Natural killer cell treated with Interleukin-12 subunit alpha and Interleukin-12 subunit beta and Interleukin-15 and Interleukin-18, amount 100 ng/mL, for 72 hours (primary cell): ENCODE data around the gene CAMK1D. TPM values are rescaled to one million over a fixed set of nuclear protein-coding genes. Genes with fewer than 3 reads are reported as not detected.

Source experiments
- ATAC-seq, 2 donors: fragments of 150-1000 bp; cut with Tn5 transposase in 1 of 2; sonication (Bioruptor Pico), chemical (Tn5 transposase) in 1 of 2; 2 replicates each; pipeline ENCODE4 v1.10.0; 2021
- DNase-seq: peaks from one replicate; pipeline ENCODE4 v3.0.0; 2022; ENCODE audit warnings: low spot score
- H3K27ac Mint-ChIP-seq, 2 donors: 1 replicate in 1 of 2; 2 replicates in 1 of 2; pipeline ENCODE4 v1.8.0; 2022; ENCODE audit warnings: mixed read lengths in 2 of 2, mild to moderate bottlenecking in 1 of 2, moderate library complexity in 1 of 2
- H3K27me3 Mint-ChIP-seq, 2 donors: 1 replicate in 1 of 2; 2 replicates in 1 of 2; pipeline ENCODE4 v1.8.0; 2022; ENCODE audit warnings: mixed read lengths in 2 of 2
- H3K36me3 Mint-ChIP-seq: one replicate; pipeline ENCODE4 v1.8.0; 2022; ENCODE audit warnings: mixed read lengths
- H3K4me1 Mint-ChIP-seq, 2 donors: 1 replicate in 1 of 2; 2 replicates in 1 of 2; pipeline ENCODE4 v1.8.0; 2022; ENCODE audit warnings: low read depth in 2 of 2, mixed read lengths in 2 of 2, mild to moderate bottlenecking in 1 of 2
- H3K4me3 Mint-ChIP-seq: one replicate; pipeline ENCODE4 v1.8.0; 2022; ENCODE audit warnings: mixed read lengths
- H3K9me3 Mint-ChIP-seq: 2 replicates; pipeline ENCODE4 v1.8.0; 2022; ENCODE audit warnings: mixed read lengths
- total RNA-seq, 2 donors: library from RNA; stranded (reverse); gene quantifications; one replicate each; pipeline ENCODE4 v1.2.3, GENCODE V29; 2022

CAMK1D gene
- total RNA-seq, 2 donors from 2014 or later = 16.3 to 36.9 TPM

DNA sequence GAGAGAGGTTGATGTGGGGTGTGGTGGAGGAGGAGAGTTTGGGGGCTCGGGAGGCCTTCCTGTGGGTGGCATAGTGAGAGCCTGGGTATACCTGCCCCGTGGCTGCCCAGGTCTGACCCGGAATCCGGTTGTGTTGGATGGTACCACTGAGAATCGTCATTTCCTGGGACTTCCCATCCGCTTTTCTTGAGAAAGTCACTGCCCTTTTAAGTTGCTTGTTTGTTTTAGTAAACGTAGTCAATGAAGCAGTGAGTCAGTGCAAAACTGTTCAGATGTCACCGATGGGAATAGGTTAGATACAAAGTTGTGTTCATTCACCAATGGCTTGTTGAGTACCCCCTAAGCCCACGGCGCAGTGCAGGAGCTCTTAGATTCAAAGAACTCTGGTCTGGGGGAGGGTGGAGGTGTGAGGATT lies 285.8 kb downstream of the CAMK1D start:
- ATAC-seq (peak in 1 of 2 donors; percentile 43), DNase-seq (no peak)
- Mint-ChIP-seq H3K27me3 (no peaks in the 10 kb centered on the region), H3K36me3 (no peaks in the 10 kb centered on the region), H3K4me3 (no peak overlapping the region), H3K9me3 (no peaks in the 10 kb centered on the region), H3K27ac (peak overlapping the region in 1 of 2 donors; percentile 55), H3K4me1 (peaks cover 15 to 32% of the 10 kb centered on the region in 2 donors)

DNA sequence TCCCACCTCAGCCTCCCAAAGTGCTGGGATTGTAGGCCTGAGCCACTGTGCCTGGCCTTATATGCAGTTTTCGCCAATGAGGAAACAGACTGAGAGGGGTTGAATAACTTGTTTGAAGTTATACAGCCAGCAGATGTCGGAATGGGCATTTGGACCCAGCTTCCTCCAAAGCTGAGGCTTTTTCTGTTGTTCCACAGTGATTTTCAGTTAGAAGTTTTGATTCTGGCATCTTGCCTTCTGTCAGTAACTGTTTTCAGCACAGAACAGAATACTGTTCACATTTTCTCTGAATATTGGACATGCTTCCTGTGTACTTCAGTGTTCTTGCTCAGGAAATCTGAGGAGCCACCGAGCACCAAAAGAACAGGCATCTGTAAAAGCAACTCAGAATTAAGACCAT lies 287.2 kb downstream of the CAMK1D start:
- no peaks in the 10 kb centered on the region for H3K36me3 Mint-ChIP-seq
- H3K27me3 Mint-ChIP-seq = no peaks in the 10 kb centered on the region
- no peak overlapping the region for H3K27ac Mint-ChIP-seq
- DNase-seq (no peak), ATAC-seq (no peak)
- H3K4me1 Mint-ChIP-seq = peaks cover 15 to 30% of the 10 kb centered on the region in 2 donors
- H3K4me3 Mint-ChIP-seq = no peak overlapping the region
- no peaks in the 10 kb centered on the region for H3K9me3 Mint-ChIP-seq

DNA sequence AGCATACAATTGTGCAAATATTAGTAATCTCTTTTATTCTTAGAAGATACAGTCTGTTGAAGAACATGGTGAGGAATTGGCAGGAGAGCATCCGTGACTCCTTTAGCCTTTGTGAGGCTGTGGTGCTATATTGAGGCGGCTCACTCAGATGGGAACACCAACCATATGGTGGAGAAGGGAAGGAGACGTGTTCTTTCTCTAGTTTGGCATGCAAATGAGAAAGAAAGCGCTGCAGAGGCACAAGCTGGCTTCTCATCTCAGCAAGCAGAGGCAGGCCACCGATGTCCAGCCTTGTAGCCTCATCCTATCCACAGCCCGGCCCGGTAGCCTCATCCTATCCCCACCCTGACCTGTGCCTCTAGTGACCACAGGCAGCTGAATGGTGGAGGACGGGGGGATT lies 288.3 kb downstream of the CAMK1D start:
- no peak overlapping the region for H3K4me3 Mint-ChIP-seq
- DNase-seq = no peak
- H3K27ac Mint-ChIP-seq = no peak overlapping the region
- peaks cover 15 to 27% of the 10 kb centered on the region in 2 donors for H3K4me1 Mint-ChIP-seq
- no peaks in the 10 kb centered on the region for H3K9me3 Mint-ChIP-seq
- no peak for ATAC-seq
- H3K36me3 Mint-ChIP-seq = no peaks in the 10 kb centered on the region
- H3K27me3 Mint-ChIP-seq = no peaks in the 10 kb centered on the region

DNA sequence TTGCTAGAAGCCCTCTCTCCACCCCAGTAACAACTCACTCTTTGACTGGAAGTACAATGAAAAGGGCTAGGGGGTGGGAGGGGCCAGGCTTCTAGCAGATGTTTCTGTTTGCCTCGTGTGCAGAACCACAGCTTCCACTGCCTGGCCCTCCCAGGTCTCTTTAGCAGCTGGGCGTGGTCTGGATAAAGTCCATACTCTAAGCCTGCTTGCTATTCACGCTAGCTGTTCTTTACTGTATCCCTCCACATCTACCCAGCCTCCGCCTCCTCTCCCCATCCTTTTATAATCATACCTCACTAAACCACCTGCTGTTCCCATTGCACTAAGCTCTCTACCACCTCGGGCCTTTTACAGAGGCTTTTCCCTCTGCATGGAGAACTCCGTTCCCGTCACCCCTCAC lies 288.8 kb downstream of the CAMK1D start:
- Mint-ChIP-seq H3K9me3 (no peaks in the 10 kb centered on the region), H3K27me3 (no peaks in the 10 kb centered on the region), H3K27ac (no peak overlapping the region), H3K4me3 (no peak overlapping the region), H3K4me1 (peaks cover 15 to 24% of the 10 kb centered on the region in 2 donors), H3K36me3 (no peaks in the 10 kb centered on the region)
- DNase-seq (no peak), ATAC-seq (no peak)

DNA sequence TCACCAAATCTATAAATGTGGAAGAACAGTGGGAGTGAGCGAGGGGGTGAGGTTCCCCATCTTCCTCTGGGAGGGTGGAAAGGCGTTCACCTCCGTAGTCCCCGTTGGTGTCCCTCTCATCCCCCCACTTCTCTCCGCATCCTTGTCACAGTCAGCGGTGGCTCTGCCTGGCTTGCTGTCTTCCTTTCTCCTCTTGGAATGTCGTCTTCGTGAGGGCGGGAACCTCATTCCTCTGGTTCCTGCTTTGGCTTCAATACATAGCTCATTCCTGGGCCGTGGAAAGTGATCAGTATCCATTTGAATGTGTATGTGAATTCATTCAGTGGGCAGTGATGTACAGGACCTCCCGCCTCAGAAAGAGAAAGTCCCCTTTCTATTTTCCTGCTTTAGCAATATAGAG lies 289.4 kb downstream of the CAMK1D start:
- H3K4me3 Mint-ChIP-seq = no peak overlapping the region
- ATAC-seq (no peak), DNase-seq (no peak)
- H3K4me1 Mint-ChIP-seq = peaks cover 15 to 23% of the 10 kb centered on the region in 2 donors
- H3K36me3 Mint-ChIP-seq = no peaks in the 10 kb centered on the region
- H3K27me3 Mint-ChIP-seq = no peaks in the 10 kb centered on the region
- H3K9me3 Mint-ChIP-seq = no peaks in the 10 kb centered on the region
- peak overlapping the region in 1 of 2 donors; percentile 27 for H3K27ac Mint-ChIP-seq

DNA sequence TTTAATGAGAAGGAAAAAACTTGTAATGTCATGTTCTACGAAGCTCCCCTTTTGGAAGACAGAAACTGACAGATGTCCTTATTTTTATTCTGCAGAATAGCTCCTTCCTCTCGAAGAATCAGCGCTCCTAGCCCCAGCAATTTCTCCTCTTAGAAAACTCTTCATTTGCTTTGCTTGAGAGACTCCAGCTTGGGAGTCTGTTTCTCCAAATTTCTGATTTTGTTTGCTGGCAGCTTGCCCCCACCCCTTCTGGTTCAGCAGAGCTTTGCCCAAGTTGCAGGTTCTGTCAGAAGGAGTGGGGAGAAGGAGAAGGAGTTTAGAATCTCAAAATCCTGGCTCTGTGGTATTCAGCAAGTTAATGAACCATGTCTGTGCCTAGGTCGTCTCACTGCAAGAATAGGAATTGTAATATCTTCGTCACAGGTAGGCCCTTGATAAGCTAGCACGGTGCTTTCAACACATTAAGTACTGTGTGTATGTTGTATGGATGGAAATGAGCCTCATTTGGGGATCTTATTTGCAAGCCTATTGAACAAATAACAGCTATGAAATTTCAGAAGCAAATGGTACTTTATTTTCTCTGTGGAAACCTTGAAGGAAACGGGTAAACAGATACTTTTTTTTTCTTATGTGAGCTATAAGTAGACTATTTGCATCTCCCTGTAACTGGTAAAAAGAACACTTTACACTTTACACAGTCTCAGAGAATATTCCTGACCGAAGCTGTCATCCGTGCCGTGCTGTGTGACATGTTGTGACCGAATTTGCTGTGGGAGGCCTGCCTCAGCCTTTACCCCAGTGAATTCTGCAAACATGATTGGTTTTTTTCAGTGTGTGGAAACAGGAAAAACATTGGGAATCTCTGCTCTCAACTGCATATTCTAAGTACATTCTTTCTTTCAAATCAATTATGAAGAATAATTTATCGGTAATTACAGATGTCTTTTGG lies 290.9 kb downstream of the CAMK1D start:
- Mint-ChIP-seq H3K27me3 (no peaks in the 10 kb centered on the region), H3K9me3 (no peaks in the 10 kb centered on the region), H3K4me3 (no peak overlapping the region), H3K27ac (peak overlapping the region in 1 of 2 donors; percentile 17), H3K36me3 (no peaks in the 10 kb centered on the region), H3K4me1 (peaks cover 23 to 25% of the 10 kb centered on the region in 2 donors)
- DNase-seq = no peak
- ATAC-seq = no peak

DNA sequence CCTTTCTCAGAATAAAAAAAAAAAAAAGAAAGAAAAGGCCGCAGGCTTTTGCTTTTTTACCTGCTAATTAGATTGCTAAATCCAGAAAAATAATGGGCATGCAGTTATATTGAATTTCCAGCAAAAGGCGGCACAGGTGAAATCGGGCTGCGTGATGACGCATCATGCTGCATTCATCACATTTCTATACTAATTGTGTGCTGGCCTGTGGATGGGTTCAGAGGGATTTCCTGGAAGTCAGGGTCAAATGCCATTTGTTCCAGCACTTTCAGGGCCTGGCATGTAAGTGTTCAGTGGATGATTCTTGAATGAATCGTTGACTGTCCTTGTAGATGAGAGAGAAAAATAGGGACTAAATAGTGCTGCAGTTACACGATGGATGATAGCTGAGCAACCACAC lies 292.7 kb downstream of the CAMK1D start:
- Mint-ChIP-seq H3K27me3 (no peaks in the 10 kb centered on the region), H3K36me3 (no peaks in the 10 kb centered on the region), H3K4me1 (peaks cover 23 to 24% of the 10 kb centered on the region in 2 donors), H3K27ac (peak overlapping the region in 1 of 2 donors; percentile 24), H3K4me3 (no peak overlapping the region), H3K9me3 (no peaks in the 10 kb centered on the region)
- DNase-seq = no peak
- ATAC-seq = no peak

DNA sequence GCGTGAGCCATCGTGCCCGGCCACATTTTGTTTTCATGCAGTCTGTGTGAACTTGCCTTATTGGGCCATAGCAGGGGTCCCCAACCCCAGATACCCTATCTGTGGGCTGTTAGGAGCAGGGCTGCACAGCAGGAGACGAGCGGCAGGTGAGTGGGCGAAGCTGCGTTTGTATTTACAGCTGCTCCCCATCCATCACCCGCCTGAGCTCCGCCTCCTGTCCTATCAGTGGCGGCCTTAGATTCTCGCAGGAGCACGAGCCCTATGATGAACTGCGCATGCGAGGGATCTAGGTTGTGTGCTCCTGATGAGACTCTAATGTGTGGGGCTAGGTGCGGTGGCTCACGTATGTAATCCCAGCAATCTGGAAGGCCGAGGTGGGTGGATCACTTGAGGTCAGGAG lies 293.9 kb downstream of the CAMK1D start:
- ATAC-seq (no peak), DNase-seq (no peak)
- Mint-ChIP-seq H3K27ac (no peak overlapping the region), H3K27me3 (no peaks in the 10 kb centered on the region), H3K36me3 (no peaks in the 10 kb centered on the region), H3K9me3 (no peaks in the 10 kb centered on the region), H3K4me3 (no peak overlapping the region), H3K4me1 (peaks cover 20 to 25% of the 10 kb centered on the region in 2 donors)

DNA sequence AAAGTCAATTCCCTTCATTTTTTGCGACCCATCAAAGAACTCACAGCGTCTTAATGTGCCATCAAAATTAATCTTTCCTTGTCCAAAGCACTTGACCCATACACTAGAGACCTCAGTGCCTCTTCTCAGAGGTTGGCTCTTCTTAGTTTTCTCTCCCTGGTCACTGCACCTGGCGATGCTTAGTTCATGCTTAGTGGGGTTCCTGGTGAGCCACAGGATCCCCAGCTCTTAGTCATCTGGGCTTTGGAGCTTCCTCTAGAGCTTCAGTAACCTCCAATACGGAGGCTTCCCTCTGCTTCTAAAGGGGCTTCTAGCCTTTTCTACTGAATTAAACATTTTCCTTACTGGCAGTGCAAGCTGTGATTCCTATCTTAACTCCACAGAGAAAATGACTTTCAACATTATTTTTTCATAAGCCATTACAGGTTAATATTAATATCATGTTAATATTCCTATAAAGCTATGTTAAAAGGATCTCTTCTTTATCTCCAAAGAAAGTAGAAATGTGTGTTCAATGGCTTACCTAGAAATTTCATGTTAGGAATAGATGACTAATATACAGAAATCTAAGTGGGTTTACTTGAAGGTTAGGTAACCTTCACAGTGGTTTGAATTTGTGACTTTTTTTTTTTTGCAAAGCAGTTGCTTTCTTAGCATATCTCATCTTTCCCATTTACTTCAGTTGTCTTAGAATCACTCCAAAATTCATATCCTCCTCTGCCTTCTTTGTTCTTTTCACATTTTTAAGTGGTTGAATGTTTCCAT lies 295.2 kb downstream of the CAMK1D start:
- peak overlapping the region; percentile 33 for H3K4me3 Mint-ChIP-seq
- H3K27ac Mint-ChIP-seq = peak overlapping the region in 1 of 2 donors; percentile 87
- H3K27me3 Mint-ChIP-seq = no peaks in the 10 kb centered on the region
- peaks cover 18 to 22% of the 10 kb centered on the region in 2 donors for H3K4me1 Mint-ChIP-seq
- DNase-seq (no peak), ATAC-seq (peak; percentile 44 to 57)
- no peaks in the 10 kb centered on the region for H3K36me3 Mint-ChIP-seq
- no peaks in the 10 kb centered on the region for H3K9me3 Mint-ChIP-seq

DNA sequence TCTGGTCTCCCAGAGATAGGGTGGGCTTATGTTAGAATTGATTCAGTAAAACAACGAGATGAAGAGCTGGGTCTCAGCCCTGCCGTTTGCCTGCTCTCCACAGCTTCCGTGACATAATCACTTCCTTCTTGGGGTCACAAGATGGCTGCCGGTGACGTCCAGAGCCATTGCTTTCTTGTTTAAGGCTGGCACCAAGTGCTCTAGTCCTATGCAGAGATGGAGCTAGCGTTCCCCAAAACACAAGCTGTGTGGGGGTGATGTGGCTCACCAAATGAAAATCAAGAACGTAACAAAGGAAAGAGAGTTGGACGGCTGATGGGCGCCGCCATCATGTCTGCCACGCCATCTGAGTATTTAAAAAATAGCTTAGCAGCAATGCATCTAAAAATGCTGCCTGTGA lies 296.1 kb downstream of the CAMK1D start:
- H3K36me3 Mint-ChIP-seq = no peaks in the 10 kb centered on the region
- H3K27me3 Mint-ChIP-seq = no peaks in the 10 kb centered on the region
- no peaks in the 10 kb centered on the region for H3K9me3 Mint-ChIP-seq
- peaks cover 21 to 22% of the 10 kb centered on the region in 2 donors for H3K4me1 Mint-ChIP-seq
- peak overlapping the region in 1 of 2 donors; percentile 87 for H3K27ac Mint-ChIP-seq
- DNase-seq (no peak), ATAC-seq (no peak)
- H3K4me3 Mint-ChIP-seq = no peak overlapping the region

DNA sequence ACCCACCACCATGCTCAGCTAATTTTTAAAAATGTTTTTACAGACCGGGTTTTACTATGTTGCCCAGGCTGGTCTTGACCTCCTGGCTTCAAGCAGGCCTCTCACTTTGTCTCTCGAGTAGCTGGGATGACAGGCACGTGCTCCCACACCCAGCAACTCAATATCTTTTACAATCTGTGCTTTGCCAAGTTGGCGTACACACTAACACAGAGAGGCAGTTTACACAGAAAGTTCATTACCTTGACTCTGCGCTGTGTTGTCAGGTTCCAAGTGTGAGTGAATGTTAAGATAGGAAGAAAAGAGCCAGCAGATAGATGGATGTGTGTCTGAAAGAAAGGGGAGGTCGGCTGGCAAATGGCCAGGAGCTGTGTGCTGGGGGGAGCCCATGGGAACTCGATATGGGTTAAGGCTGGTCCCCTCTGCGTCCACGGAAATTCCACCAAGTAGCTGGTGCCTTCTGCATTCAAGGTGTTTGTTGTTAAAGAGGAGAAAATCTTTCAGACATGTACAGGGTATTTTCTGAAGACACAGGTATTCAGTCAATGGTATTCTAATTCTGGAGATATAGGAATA lies 299.8 kb downstream of the CAMK1D start:
- Mint-ChIP-seq H3K27me3 (no peaks in the 10 kb centered on the region), H3K9me3 (no peaks in the 10 kb centered on the region), H3K27ac (peak overlapping the region in 1 of 2 donors; percentile 6), H3K4me3 (no peak overlapping the region), H3K4me1 (peaks cover 23 to 26% of the 10 kb centered on the region in 2 donors), H3K36me3 (peaks cover 6% of the 10 kb centered on the region)
- no peak for ATAC-seq
- DNase-seq = no peak

DNA sequence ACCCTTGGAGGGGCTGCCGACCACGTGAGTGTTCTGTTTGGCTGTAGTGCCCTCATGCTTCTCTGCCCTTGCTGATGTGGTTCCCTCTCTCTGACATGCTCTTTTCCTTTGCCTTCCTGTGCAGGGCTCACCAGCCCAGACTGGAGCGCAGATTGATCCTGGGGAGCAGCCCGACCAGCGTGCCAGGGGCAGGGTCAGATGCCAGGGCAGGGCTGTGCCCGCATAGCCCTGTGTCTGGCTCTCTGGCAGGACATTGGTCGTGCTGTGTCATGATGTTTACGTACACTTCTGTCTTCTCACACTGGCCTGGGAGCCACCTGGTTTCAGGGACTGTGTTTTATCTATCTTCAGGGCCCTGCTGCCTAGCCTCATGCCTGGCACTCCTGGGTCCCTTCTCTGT lies 300.8 kb downstream of the CAMK1D start:
- Mint-ChIP-seq H3K4me1 (peaks cover 13 to 22% of the 10 kb centered on the region in 2 donors), H3K27me3 (no peaks in the 10 kb centered on the region), H3K36me3 (peaks cover 6% of the 10 kb centered on the region), H3K9me3 (no peaks in the 10 kb centered on the region), H3K4me3 (no peak overlapping the region), H3K27ac (peak overlapping the region in 1 of 2 donors; percentile 72)
- ATAC-seq (no peak), DNase-seq (no peak)

DNA sequence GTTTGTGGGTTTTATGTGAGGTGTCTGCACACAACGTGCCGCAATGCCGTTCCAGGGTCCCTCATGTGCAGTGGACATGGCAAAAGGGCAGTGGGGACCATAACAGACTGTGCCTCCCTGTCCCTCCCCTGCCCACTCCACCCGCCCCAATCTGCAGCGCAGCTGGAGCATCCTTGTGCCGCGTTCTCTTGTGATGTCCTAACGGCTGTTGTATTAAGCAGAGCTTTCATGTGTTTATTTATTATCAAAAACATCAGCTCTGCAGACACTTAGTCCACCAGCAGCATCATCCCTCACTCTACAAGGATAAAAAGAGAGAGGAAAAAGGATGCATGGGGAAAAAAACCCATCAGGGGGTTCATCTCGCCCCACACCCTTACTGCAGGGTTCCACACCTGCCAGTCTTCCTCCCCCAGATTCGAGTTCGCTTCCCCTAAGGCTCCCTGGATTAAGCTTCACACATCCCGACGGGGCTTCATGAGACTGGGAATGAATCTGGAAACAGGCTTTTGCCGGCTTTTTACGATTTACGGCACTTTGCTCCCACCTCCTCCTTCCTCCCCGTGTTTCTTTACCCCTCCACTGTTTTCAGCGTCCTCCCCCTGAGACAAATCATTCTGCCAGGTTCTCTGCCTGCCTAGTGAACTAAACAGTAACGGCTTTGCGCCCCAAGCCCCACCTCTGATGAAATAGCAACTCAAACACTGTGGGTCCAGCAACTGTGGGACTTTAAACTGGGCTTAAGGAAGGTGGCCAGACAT lies 301.4 kb downstream of the CAMK1D start:
- Mint-ChIP-seq H3K27ac (peak overlapping the region in 1 of 2 donors; percentile 72), H3K27me3 (no peaks in the 10 kb centered on the region), H3K4me3 (no peak overlapping the region), H3K4me1 (peaks cover 15 to 24% of the 10 kb centered on the region in 2 donors), H3K9me3 (no peaks in the 10 kb centered on the region), H3K36me3 (peaks cover 6% of the 10 kb centered on the region)
- no peak for DNase-seq
- no peak for ATAC-seq
